ENCODE results near the gene DCAF12L1.

DNA sequence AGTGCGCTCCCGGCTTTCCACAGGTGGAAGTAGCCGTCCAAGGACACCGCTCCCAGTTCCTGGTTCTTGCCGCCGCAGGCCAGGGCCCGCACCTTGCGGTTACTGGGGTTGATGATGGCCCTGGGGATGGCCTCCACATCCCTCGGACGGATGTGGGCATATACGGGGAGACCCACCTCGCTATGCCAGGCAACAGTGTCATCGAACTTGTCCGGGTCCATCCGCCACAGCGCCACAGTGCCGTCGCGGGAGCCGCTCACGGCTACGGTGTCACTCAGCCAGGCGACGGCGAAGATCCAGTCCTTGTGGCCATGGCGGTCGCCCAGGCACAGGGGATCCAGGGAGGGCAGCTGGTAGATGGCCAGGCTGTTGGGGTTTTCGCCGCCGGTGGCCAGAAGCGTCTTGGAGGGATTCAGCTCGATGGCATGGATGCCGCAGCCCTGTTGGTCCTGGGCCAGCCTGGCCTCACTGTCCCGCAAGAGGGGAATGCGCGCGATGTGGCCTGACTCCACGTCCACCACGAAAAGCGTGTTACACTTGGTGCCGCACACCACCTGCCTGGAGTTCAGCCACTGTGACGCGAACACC, 795 bp downstream of the DCAF12L1 start:
- TF ChIP-seq, protein P1, sequence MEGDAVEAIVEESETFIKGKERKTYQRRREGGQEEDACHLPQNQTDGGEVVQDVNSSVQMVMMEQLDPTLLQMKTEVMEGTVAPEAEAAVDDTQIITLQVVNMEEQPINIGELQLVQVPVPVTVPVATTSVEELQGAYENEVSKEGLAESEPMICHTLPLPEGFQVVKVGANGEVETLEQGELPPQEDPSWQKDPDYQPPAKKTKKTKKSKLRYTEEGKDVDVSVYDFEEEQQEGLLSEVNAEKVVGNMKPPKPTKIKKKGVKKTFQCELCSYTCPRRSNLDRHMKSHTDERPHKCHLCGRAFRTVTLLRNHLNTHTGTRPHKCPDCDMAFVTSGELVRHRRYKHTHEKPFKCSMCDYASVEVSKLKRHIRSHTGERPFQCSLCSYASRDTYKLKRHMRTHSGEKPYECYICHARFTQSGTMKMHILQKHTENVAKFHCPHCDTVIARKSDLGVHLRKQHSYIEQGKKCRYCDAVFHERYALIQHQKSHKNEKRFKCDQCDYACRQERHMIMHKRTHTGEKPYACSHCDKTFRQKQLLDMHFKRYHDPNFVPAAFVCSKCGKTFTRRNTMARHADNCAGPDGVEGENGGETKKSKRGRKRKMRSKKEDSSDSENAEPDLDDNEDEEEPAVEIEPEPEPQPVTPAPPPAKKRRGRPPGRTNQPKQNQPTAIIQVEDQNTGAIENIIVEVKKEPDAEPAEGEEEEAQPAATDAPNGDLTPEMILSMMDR (IDR thresholded peaks at IDR 0.05; ENCODE audit: insufficient read depth, low read length): no peak
- TF ChIP-seq SPI1 (IDR thresholded peaks at IDR 0.05; ENCODE audit: borderline replicate concordance, low read depth): no peak

Measured in HL-60 (cell line).